PC-9 (cell line): Measurements from ENCODE around the gene KCNMB2. TPM values are rescaled to one million over a fixed set of nuclear protein-coding genes. Genes with fewer than 3 reads are reported as not detected.

Experiments used
- BruUV-seq: library from RNA; stranded (reverse); fragments of 400-500 nt; replicated peaks from 2 replicates; lab custom pipeline; 2021; lab: Mats Ljungman, UMichigan
- CTCF ChIA-PET: fragments of 300-600 bp; sonication (Branson Sonifier 250); formaldehyde crosslinking; loops from one replicate; lab custom pipeline; 2022; ENCODE audit warnings: antibody characterized with exemption; lab: Charles Lee
- POLR2A ChIA-PET: fragments of 300-600 bp; sonication (Branson Sonifier 250); formaldehyde crosslinking; loops from one replicate; lab custom pipeline; 2022; ENCODE audit warnings: antibody characterized with exemption; ENCODE audit not compliant: unreplicated experiment; lab: Charles Lee
- DNase-seq, 2 experiments: peaks; one replicate each; pipeline versions ENCODE4 v3.0.0 to v3.0.0-alpha.2; 2015 to 2022; ENCODE audit warnings: mixed read lengths in 1 of 2
- H2AFZ ChIP-seq: fragments of 200-600 bp; sonication (generic); 2 replicates; pipeline ENCODE4 v1.8.1; 2017; ENCODE audit warnings: antibody characterized with exemption
- H3F3A ChIP-seq: fragments of 200-600 bp; sonication (generic); 2 replicates; pipeline ENCODE4 v1.8.1; 2017; ENCODE audit warnings: antibody characterized with exemption, mild to moderate bottlenecking, low read depth; ENCODE audit not compliant: insufficient read depth
- H3K27ac ChIP-seq: fragments of 200-600 bp; sonication (generic); 2 replicates; pipeline ENCODE4 v1.6.1; 2016; ENCODE audit warnings: mixed run types
- H3K27me3 ChIP-seq: fragments of 200-600 bp; sonication (generic); 2 replicates; pipeline ENCODE4 v1.6.1; 2016; ENCODE audit warnings: low read depth, mixed run types; ENCODE audit not compliant: insufficient read depth
- H3K36me3 ChIP-seq: fragments of 200-600 bp; sonication (generic); 2 replicates; pipeline ENCODE4 v1.6.1; 2016; ENCODE audit warnings: low read depth, mixed run types
- H3K4me1 ChIP-seq: fragments of 200-600 bp; sonication (generic); replicated peaks from 2 replicates; pipeline ENCODE4 v1.6.1; 2016; ENCODE audit warnings: mixed run types; ENCODE audit not compliant: insufficient read depth
- H3K4me2 ChIP-seq: fragments of 200-600 bp; sonication (generic); 2 replicates; pipeline ENCODE4 v1.6.1; 2017; ENCODE audit warnings: mixed run types
- H3K4me3 ChIP-seq: fragments of 200-600 bp; sonication (generic); 2 replicates; pipeline ENCODE4 v1.6.1; 2016; ENCODE audit warnings: mixed run types
- H3K79me2 ChIP-seq: fragments of 200-600 bp; sonication (generic); 2 replicates; pipeline ENCODE4 v1.6.1; 2017; ENCODE audit warnings: low read depth, mixed run types
- H3K9me2 ChIP-seq: fragments of 200-600 bp; sonication (generic); 2 replicates; pipeline ENCODE4 v1.8.1; 2017; ENCODE audit warnings: mild to moderate bottlenecking; ENCODE audit not compliant: insufficient read depth
- H3K9me3 ChIP-seq: fragments of 200-600 bp; sonication (generic); 2 replicates; pipeline ENCODE4 v1.8.1; 2016; ENCODE audit warnings: low read depth; ENCODE audit not compliant: insufficient read depth
- H4K20me1 ChIP-seq: fragments of 200-600 bp; sonication (generic); 2 replicates; pipeline ENCODE4 v1.8.1; 2017; ENCODE audit not compliant: insufficient read depth
- CTCF ChIP-seq: fragments of 200-600 bp; sonication (generic); conservative IDR thresholded peaks from 2 replicates; pipeline ENCODE4 v1.6.1; 2017; ENCODE audit warnings: mixed run types, antibody characterized with exemption, mild to moderate bottlenecking, moderate library complexity
- EZH2 ChIP-seq: fragments of 200-600 bp; sonication (generic); IDR thresholded peaks from 2 replicates; pipeline ENCODE4 v1.8.0; 2017; ENCODE audit warnings: antibody characterized with exemption, low read depth
- intact Hi-C: fragments of 100-400 bp; cut with micrococcal nuclease; formaldehyde crosslinking; loops from one replicate; pipeline ENCODE4 v1.10.0; 2022; ENCODE audit not compliant: unreplicated experiment
- total RNA-seq: library from RNA; stranded (reverse); gene quantifications from 2 replicates; pipeline ENCODE4 v1.2.3, GENCODE V29; 2021

Gene KCNMB2
- total RNA-seq, 1 experiment from 2014 or later, result not detected

DNA sequence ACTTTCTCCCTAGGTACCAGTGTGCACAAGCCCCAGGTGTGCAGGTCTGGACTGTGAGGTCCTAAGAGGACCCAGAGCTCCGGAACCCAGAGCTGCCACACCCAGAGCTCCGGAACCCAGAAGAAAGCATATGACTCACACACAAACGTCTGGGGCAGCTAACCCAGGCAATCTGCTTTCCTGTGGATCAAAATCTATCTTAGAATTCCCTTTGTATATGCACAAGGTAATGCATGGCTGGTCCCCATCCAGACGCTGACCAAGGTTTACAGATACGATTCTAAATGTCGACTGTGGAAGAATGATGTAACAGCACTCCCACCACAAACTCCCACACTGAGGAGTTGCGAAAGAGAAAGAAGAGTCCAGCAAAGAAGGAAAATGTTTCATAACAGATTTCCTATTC, 15.7 kb downstream of the KCNMB2 start:
- no peak for TF ChIP-seq EZH2
- no peak for TF ChIP-seq CTCF
- ChIA-PET POLR2A (no interaction called here), CTCF (no interaction called here)
- H3K4me1 ChIP-seq, result no peaks in the 10 kb centered on the region
- H3K79me2 ChIP-seq, result no peaks in the 10 kb centered on the region
- no peaks in the 10 kb centered on the region for H3K27me3 ChIP-seq
- no peak overlapping the region for H3K4me3 ChIP-seq
- H3K4me2 ChIP-seq, result no peak overlapping the region
- no peaks in the 10 kb centered on the region for H3K9me2 ChIP-seq
- no peaks in the 10 kb centered on the region for H3F3A ChIP-seq
- no peak overlapping the region for H2AFZ ChIP-seq
- no TSS peak for BruUV-seq
- no peaks in the 10 kb centered on the region for H3K36me3 ChIP-seq
- no peaks in the 10 kb centered on the region for H3K9me3 ChIP-seq
- no peak for DNase-seq
- intact Hi-C loops, result no loop called here
- no peaks in the 10 kb centered on the region for H4K20me1 ChIP-seq
- no peak overlapping the region for H3K27ac ChIP-seq

GRCh38 chr3:178558637-178559036, 22.4 kb downstream of the KCNMB2 start:
- BruUV-seq, result no TSS peak
- Histone ChIP-seq H3K4me3 (no peak overlapping the region), H3K9me2 (no peaks in the 10 kb centered on the region), H3K36me3 (no peaks in the 10 kb centered on the region), H3K4me2 (no peak overlapping the region), H2AFZ (no peak overlapping the region), H3K79me2 (no peaks in the 10 kb centered on the region), H3K4me1 (no peaks in the 10 kb centered on the region), H4K20me1 (no peaks in the 10 kb centered on the region), H3F3A (no peaks in the 10 kb centered on the region), H3K27me3 (no peaks in the 10 kb centered on the region), H3K9me3 (no peaks in the 10 kb centered on the region), H3K27ac (no peak overlapping the region)
- POLR2A ChIA-PET, result no interaction called here
- TF ChIP-seq CTCF, result no peak
- CTCF ChIA-PET, result no interaction called here
- no peak for DNase-seq
- intact Hi-C loops, result no loop called here

GRCh38 chr3:178560759-178561158, 24.5 kb downstream of the KCNMB2 start:
- ChIA-PET POLR2A (no interaction called here), CTCF (no interaction called here)
- no peaks in the 10 kb centered on the region for H3K27me3 ChIP-seq
- no peaks in the 10 kb centered on the region for H3K9me2 ChIP-seq
- H2AFZ ChIP-seq, result no peak overlapping the region
- H3K9me3 ChIP-seq, result no peaks in the 10 kb centered on the region
- no peaks in the 10 kb centered on the region for H3K36me3 ChIP-seq
- H3K4me2 ChIP-seq, result no peak overlapping the region
- H3K27ac ChIP-seq, result no peak overlapping the region
- H3F3A ChIP-seq, result no peaks in the 10 kb centered on the region
- no TSS peak for BruUV-seq
- intact Hi-C loops, result no loop called here
- no peaks in the 10 kb centered on the region for H4K20me1 ChIP-seq
- no peak for TF ChIP-seq EZH2
- no peak for TF ChIP-seq CTCF
- H3K4me3 ChIP-seq, result no peak overlapping the region
- DNase-seq, result no peak
- no peaks in the 10 kb centered on the region for H3K4me1 ChIP-seq
- H3K79me2 ChIP-seq, result no peaks in the 10 kb centered on the region
